ENCODE results near the gene PTEN. TPM values are rescaled to one million over a fixed set of nuclear protein-coding genes. Genes with fewer than 3 reads are reported as not detected.
"Not testable (repeated sequence)": the region's sequence is repeated elsewhere in the genome, so short reads cannot be mapped to it uniquely, and the experiment has no call there.

PTEN gene
- polyA plus RNA-seq, 1 donor, result 37.0 TPM

DNA sequence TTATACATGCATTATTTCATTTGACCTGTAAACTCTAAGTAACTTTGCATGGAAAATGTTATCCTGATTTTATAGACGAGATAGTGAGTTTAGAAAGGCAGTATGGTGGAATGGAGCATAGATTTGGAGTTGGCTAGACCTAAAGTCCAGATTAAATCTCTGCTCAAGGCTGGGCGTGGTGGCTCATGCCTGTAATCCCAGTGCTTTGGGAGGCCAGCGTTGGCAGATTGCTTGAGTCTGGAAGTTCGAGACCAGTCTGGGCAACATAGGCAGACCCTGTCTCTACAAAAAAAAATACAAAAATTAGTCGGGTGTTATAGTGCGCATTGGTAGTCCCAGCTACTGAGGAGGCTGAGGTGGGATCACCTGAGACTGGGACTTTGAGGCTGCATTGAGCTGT lies 9.4 kb downstream of the PTEN start:
- no peak for DNase-seq

DNA sequence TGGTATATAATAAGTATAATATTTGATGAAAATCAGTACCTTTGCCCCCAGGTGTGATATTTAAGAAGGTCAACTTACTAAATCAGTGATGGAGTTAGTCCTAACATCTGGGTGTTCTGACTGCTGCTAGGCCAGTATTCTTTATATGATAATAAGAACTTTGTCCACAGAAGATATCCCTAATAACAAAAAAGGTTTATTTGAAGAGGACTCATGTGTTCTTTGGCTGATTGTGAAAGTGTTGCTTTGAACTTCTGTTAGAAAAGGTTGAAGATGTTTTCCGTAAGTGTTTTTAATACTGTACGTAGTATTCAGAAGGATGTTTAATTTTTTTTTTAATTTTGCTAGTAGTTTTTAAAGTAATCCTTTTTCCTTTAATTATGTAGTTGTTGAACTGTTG lies 10.2 kb downstream of the PTEN start:
- no peak for DNase-seq

DNA sequence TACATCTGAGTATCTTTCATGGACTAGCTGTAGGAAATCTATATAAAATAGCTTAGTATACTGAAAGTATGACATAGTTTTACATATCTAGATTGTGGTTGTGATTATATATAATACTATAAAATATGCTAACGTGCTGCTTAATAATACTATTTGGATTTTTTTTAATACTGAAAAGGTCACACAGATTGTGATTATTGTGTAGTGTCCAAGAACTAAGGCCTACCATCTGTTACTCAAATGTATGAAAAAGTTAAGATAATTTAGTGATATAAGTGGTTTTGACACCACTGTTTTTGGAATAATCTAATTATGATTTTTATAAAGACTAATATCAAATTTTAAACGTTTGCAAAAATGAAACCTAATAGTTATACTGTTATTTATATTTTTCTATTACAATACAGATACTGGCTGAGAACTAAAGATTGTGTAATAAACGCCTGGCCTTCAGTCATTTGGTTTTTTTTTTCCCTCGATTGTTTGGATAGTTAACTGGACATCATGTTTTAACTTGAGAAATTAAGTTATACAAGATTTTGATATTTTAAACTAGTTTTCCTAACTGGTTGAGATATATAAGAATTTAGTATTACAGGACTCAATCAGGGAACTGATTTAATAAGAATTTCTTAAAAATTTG lies 12.6 kb downstream of the PTEN start:
- DNase-seq, result no peak

DNA sequence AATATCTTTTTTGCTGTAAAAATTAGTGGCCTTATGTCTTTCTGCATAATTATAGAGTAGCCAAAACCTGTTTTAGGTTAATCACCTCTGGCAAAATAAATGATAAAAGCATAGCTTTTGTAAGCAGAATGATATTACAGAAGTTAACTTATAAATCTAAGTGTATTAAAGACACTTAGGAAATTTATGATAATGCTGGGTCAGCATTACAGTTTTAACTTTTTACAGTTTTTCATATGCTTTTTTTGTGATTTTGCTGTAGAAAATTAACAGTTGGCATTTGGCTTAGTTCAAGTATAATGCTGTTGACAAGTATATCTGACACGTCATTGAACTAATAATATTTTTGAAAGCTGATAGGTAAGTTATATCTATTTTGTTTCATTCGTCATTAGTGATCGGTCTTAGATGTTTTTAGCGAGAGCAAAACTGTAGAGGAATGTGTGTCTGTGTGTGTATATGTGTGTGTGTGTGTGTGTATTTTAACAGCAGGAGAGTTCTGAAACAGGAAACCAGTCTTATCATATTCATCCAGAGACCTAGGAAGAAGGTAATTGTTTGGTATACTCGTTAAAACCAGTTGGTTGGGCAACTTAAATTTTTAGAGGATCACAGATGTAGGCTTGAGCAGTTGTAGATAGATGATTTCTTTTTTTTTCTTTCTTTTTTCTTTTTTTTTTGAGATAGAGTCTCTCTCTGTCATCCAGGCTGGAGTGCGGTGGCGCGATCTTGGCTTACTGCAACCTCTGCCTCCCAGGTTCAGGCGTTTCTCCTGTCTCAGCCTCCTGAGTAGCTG lies 15.4 kb downstream of the PTEN start:
- no peak for DNase-seq

DNA sequence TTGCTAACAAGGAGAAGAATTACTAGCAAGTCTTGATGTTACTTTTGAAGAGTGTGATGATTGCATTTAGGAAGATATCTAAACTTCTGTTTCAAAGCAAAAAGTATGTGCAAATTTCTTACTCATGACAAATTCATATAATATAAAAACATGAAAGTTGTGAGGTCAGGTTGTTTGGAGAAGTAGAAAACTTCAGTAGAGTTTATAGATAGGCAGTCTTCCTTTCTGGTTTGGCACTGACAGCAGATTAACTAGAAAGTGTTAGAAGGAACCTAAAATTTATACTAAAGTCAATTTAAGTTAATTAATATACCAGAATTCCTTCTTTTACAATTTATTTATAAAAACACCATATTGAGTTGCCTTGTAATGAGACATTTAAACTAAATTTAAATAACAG lies 16.9 kb downstream of the PTEN start:
- no peak for DNase-seq

DNA sequence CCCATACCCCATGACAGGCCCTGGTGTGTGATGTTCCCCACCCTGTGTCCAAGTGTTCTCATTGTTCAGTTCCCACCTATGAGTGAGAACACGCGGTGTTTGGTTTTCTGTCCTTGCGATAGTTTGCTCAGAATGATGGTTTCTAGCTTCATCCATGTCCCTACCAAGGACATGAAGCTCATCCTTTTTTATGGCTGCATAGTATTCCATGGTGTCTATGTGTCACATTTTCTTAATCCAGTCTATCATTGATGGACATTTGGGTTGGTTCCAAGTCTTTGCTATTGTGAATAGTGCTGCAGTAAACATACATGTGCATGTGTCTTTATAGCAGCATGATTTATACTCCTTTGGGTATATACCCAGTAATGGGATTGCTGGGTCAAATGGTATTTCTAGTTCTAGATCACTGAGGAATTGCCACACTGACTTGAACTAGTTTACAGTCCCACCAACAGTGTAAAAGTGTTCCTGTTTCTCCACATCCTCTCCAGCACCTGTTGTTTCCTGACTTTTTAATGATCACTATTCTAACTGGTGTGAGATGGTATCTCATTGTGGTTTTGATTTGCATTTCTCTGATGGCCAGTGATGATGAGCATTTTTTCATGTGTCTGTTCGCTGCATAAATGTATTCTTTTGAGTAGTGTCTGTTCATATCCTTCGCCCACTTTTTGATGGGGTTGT lies 18.1 kb downstream of the PTEN start:
- not testable (repeated sequence) for DNase-seq

DNA sequence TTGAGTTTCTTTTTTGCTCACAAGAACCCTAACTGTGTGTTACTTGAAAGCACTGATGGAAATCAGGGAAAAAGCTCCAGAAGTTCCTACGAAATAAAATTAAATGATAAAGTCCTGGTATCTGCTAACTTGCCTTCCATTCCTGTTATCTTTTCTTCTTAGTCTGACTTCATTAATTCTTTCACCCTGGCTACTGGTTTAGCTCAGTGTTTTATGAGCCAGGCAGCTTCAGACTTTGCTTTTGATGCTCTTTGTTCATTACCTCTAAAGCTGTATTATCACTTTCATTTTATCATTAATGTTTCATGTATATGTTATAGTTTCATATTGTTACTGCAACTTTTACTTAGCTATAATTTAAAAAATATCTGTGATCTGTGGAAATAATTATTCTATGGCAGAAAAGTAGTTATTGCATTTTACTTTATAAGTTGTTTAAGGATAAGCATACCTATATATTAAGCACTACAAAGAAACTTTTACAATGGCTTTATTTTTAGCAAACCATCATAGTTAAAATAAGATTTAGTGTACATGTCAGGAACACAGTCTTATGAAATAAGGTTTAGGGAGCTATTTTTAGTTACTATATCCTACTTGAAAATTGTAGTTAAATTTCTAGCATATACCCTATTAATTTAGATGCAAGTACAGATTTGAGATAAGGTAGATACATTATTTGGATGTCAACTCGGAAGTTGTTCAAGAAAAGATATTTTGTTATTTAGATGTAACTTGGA lies 19.3 kb downstream of the PTEN start:
- DNase-seq, result no peak

DNA sequence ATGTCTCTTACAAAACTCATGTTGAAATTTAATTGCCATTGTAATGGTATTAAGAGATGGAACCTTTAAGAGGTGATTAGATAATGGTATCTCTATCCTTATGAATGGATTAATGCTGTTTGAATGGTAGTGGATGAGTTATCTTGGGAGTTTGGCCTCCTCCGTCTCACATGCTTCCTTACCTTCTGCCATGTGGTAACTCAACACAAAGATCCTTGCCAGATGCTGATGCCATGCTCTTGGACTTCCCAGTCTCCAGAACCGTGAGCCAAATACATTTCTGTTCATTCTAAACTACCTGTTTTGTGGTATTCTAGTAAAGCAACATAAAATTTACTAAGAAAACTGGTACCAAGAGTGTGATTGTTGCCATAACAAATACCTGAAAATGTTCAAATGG lies 23.2 kb downstream of the PTEN start:
- DNase-seq, result no peak

DNA sequence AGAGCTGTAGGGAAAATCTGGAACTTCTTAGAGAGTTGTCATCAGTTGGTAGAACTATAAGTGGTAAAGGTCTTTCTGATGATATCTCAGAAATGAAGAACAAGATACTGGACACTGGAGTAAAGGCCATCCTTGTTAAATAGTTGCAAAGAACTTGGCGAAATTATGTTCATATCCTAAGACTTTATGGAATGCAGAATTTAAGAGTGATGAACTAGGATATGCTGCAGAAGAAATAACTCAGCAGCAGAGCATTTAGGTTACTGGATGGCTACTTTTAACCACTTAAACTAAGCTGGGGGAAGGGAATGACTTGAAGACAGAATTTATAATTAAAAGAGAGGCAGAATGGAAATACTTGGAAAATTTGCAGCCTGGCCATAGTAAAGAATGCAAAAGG lies 23.7 kb downstream of the PTEN start:
- no peak for DNase-seq

DNA sequence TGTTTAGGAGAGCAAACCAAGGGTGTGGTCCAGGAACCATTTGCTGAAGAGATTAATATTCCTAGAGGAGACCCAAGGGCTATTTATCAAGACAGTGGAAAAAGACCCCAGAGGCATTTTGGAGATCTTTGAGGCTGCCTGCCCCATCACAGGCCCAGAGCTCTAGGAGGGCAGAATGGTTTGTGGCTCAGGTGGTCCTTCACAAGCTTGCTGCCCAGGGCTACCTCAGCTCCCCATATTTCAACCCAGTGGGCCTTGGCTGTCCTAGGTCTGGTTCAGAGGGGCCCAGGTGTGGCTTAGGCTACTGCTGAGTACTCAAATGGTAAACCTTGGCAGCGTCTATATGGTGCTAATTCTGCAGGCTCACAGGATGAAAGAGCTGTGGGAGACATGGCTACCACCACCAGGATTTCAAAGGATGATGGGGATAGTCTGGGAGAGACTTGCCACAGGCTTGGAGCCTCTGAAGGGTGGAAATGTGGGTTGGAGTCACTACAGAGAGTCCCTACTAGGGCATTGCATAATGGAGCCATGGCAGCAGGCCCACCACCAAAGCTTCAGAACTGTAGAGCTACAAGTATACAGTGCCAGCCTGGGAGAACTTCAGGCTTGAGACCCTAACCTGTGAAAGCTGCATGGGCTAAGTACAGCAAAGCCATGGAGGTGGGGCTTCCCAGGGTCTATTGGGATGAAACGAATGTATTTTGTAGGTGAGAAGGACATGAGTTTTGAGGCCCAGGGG lies 24.3 kb downstream of the PTEN start:
- no peak for DNase-seq

DNA sequence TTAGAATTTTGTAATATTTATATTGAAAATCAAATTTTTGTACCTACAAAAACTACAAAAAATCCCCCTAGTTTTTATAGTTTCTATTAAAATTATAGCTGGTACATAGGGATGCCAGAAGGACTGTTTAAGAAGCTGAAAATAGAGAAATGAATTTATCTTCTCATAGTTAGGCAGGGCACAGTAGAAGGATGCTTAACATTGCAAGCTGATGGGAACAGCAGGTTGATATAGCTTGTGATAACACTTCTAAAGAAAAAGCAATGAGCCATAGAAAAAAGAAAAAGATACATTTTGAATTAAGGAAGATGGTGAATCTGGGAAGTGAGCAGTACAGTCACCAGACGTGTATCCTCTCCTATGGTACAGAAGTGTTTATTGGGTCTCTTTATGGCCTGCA lies 32.0 kb downstream of the PTEN start:
- DNase-seq, result no peak

DNA sequence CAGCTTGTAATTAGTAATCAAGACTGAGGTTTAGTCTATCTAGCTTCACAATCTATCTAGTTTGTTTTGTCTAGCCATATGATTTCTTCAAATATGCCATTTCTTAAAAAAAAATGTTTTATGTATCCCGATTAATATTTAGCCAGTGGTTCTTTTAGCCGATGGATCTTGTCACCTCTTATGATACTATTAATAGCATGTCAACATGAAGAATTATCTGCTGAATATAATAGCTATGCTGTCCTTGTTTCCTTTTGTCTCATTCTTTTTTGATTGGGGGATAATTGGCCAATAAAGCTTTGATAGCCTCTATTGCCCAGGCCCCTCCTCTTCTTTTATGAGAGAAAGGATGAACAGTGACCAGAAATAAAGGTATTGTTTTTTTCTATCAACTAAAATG lies 32.8 kb downstream of the PTEN start:
- DNase-seq, result no peak

DNA sequence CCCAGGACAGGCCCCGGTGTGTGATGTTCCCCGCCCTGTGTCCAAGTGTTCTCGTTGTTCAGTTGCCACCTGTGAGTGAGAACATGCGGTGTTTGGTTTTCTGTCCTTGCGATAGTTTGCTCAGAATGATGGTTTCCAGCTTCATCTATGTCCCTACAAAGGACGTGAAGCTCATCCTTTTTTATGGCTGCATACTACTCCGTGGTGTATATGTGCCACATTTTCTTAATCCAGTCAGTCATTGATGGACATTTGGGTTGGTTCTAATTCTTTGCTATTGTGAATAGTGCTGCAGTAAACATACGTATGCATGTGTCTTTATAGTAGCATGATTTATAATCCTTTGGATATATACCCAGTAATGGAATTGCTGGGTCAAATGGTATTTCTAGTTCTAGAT lies 34.5 kb downstream of the PTEN start:
- not testable (repeated sequence) for DNase-seq

DNA sequence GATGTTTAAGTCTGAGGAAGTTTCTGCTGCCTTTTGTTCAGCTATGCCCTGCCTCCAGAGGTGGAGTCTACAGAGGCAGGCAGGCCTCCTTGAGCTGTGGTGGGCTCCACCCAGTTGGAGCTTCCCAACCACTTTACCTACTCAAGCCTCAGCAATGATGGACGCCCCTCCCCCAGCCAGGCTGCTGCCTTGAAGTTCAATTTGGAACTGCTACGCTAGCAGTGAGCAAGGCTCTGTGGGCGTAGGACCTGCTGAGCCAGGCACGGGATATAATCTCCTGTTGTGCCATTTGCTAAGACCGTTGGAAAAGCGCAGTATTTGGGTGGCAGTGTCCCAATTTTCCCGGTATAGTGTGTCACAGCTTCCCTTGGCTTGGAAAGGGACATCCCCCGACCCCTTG lies 40.0 kb downstream of the PTEN start:
- DNase-seq, result not testable (repeated sequence)

DNA sequence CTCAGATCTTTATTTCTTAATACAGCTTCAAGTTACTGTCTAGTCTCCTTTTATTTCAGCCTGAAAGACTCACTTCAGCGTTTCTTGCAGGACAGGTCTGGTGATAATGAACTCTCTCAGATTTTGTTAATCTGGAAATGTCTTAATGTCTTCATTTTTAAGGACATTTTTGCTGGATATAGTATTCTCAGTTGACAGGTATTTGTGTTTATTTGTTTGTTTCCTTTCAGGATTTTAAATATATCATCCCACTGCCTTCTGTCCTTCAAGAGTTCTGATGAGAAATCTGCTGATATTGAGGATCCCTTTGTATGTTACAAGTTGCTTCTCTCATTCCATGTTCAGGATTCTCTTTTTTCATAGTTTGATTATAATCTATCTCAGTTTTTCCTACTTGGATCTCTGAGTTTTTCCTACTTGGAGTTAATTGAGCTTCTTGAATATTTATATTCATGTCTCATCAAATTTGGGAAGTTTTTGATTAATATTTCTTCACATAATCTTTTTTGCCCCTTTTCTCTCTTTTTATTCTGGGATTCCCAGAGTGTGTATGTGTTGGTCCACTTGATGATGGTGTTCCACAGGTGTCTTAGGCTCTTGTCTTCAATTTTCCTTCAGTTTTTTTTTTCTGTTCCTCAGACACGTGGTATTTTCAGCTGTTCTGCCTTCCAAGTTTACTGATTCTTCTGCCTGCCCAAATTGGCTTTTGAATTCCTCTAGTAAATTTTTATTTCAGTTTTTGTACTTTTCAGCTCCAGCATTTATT lies 49.9 kb downstream of the PTEN start:
- DNase-seq, result no peak

DNA sequence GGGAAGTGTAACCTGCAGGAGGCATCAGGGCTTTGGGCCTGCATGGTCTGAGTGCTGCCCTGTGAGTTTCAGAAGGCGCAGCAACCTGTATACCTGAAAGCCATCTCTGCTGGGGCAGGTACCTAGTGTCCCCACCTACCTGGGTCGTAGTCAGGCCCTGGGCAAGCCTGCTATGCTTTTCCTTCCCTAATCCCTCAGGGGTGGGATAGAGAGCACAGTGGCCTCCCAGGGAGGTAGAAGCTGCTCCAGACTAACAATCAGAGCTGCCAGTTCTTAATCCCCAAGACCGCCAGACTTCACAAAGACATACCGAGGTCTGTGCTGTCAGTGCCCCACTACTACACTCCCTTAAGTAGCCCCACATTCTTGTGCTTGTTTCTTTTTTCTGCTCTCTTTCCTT lies 52.0 kb downstream of the PTEN start:
- no peak for DNase-seq

DNA sequence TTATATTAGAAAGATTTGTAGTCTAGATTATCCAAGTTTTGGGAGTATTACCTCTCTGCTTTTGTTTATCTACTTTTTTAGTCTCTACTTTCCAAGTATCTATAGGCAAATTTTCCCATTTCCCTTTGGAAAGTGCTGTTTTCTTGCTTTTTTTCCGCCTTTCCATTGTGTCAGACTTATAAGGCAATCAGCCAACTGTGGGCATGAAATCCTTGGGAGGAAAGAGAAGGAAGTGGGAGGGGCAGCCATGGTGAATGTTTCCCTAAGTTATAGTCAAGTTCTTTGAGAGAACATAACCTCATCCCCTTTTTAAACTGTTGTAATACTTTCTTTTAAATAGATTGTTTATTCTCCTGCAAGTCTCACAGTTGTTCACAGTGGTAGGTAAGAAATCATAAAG lies 52.6 kb downstream of the PTEN start:
- no peak for DNase-seq

DNA sequence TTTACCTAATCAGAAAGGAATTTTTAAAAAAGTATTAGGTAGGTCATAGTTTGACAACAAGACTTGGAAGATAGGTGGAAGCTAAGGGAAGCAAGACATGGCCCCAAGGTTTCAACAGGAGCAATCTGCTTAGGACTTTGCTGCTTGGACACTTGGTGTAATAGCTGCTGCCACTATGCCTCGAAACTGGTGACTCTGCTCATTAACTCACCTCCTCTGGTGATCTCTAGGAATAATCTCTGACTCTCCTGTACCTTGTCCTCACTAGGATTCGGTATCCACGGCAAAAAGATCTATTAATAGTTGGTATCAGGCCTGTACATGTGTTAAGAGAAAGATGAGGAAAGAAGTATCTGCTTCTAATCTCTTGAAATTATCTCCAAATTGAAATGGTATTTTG lies 53.1 kb downstream of the PTEN start:
- DNase-seq, result no peak

DNA sequence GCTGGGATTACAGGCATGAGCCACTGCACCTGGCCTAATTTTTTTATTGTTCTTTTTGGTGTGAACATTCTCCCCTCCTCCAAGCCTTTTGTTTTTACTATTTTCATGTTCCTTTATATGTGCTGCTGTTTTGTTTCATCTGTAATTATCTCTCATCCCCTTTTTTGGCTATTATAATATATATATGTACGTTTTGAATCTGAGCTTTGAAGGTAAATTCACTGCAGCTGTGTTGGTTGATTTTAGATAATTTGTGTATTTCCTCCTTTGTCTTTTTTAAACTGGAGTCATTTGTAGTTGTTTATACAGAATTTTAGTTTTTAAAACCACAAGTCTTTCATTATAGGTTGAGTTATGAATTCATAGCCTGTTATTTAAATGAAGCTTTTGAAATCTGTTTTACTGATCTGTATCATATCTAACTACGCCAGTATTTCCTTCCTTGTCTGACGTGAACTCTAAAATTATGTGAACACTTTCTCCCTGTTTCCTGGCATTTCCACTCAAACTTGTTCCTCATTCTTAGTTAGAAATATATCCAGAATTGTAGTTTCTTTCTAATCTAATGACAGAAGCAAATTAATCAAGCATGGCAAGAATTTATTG lies 54.9 kb downstream of the PTEN start:
- no peak for DNase-seq

DNA sequence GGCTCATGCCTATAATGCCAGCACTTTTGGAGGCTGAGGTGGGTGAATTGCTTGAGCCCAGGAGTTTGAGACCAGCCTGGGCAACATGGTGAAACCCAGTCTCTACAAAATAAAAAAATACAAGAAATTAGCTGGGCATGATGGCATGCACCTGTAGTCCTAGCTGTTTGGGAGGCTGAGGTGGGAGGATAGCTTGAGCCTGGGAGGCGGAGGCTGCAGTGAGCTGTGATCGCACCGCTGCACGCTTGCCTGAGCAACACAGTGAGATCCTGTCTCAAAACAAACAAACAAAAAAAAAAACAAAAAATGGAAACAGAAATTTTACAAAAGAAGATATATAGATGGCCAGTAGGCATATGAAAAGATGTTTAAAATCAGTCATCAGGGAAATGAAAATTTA lies 57.1 kb downstream of the PTEN start:
- no peak for DNase-seq

All from hindlimb muscle (tissue), 1 donor.